ENCODE results near the gene RGS9.

Gene RGS9

DNA sequence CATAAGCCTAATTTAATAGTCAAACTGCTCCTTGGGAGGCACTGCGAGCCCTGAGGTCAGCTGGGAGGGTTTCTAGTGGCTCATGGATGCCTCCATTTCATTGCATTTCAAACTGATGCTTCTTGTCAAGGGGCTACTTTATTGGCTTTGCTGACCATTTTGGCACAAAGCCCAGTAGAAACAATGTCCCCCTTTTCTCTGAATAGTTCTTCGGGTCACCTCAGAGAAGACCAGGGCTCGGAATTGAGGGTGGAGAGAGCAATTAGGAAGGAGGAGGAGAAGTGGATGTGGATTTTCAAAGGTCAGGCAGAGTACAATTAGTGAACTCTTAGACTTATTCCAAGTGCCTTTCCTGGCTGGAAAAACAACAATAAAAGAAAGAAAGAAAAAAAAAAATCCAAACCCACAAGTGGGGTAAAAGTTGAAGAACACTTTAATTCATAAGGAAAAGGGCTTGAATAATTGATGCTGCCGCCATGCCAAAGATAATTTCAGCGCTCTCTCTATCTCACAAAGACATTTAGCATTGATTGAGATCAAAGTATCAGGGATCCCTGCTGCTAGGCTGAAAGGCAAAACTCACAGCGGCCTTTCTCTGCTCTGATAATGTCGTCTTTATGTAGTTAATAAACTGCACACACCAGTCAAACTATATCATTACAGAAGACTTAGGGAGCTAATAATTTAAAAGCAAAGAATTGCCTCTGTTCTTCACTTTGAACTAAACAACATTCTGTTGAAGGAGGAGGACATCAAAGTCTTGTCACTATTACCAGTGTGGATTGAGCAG, 122.7 kb downstream of the RGS9 start:
- Histone ChIP-seq H3K9ac (no peak overlapping the region), H3K4me2 (ENCODE audit: low read length) (no peak overlapping the region), H3K36me3 (ENCODE audit: control insufficient read depth, insufficient read depth, low read length) (no peaks in the 10 kb centered on the region), H2AFZ (no peak overlapping the region), H3K79me2 (no peaks in the 10 kb centered on the region), H3K27ac (no peak overlapping the region), H3K9me3 (ENCODE audit: control insufficient read depth, low read length) (no peaks in the 10 kb centered on the region), H3K27me3 (ENCODE audit: control insufficient read depth, insufficient read depth, low read length) (no peaks in the 10 kb centered on the region), H3K4me3 (ENCODE audit: low read depth, low read length) (no peak overlapping the region), H3K4me1 (no peaks in the 10 kb centered on the region)
- TF ChIP-seq, protein P1, sequence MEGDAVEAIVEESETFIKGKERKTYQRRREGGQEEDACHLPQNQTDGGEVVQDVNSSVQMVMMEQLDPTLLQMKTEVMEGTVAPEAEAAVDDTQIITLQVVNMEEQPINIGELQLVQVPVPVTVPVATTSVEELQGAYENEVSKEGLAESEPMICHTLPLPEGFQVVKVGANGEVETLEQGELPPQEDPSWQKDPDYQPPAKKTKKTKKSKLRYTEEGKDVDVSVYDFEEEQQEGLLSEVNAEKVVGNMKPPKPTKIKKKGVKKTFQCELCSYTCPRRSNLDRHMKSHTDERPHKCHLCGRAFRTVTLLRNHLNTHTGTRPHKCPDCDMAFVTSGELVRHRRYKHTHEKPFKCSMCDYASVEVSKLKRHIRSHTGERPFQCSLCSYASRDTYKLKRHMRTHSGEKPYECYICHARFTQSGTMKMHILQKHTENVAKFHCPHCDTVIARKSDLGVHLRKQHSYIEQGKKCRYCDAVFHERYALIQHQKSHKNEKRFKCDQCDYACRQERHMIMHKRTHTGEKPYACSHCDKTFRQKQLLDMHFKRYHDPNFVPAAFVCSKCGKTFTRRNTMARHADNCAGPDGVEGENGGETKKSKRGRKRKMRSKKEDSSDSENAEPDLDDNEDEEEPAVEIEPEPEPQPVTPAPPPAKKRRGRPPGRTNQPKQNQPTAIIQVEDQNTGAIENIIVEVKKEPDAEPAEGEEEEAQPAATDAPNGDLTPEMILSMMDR (IDR thresholded peaks at IDR 0.05), result no peak

DNA sequence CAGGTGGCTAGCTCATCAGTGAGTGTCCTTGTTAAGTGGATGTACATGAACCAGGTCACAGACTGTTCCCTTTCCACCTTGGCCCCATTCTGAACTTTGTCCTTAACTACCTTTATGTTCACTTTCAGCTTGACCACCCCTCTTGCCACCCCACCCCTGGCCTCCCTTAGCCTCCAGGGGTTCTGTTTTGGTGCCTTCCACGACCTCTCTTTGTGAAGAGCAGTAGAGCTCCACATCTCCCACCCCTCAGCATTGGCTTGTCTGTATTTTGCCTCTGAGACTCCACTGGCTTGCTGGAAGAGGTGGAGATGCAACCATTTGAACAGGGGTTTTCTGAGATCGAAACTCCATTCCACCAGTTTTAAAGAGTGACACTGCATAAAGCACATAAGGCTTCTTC, 123.5 kb downstream of the RGS9 start:
- Histone ChIP-seq H3K9me3 (ENCODE audit: control insufficient read depth, low read length) (no peaks in the 10 kb centered on the region), H3K27me3 (ENCODE audit: control insufficient read depth, insufficient read depth, low read length) (no peaks in the 10 kb centered on the region)
- TF ChIP-seq, protein P1 (IDR thresholded peaks at IDR 0.05), result no peak

DNA sequence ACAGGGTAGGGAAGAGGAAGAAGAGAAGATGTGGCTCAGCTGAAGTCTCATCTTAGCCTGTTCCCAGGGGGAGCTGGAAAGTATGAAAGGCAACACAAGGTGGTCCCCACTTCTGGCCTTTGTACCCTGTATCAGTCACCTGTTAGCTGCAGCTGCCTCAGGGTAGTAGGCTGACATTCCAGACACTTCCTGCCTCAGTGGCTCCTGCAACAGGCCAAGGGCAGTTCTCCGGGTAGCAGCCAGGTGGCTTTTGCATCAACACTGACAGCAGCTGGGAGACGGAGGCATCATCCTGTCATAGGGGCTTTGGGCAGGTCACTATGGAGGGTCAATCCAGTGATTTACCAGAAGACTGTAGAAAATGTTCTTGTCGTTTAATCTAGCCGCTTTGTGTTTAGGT, 124.0 kb downstream of the RGS9 start:
- Histone ChIP-seq H3K36me3 (ENCODE audit: control insufficient read depth, insufficient read depth, low read length) (no peaks in the 10 kb centered on the region), H3K4me3 (ENCODE audit: low read depth, low read length) (no peak overlapping the region), H3K4me1 (no peaks in the 10 kb centered on the region), H3K9me3 (ENCODE audit: control insufficient read depth, low read length) (no peaks in the 10 kb centered on the region), H3K9ac (no peak overlapping the region), H2AFZ (no peak overlapping the region), H3K27me3 (ENCODE audit: control insufficient read depth, insufficient read depth, low read length) (no peaks in the 10 kb centered on the region), H3K27ac (no peak overlapping the region), H3K79me2 (no peaks in the 10 kb centered on the region), H3K4me2 (ENCODE audit: low read length) (no peak overlapping the region)
- TF ChIP-seq, protein P1 (IDR thresholded peaks at IDR 0.05), result no peak

More for the DNA sequence above, 123.5 kb downstream of the RGS9 start:
- no peaks in the 10 kb centered on the region for H3K4me1 ChIP-seq
- no peak overlapping the region for H3K27ac ChIP-seq
- H2AFZ ChIP-seq, result no peak overlapping the region
- no peak overlapping the region for H3K4me3 ChIP-seq (ENCODE audit: low read depth, low read length)
- H3K9ac ChIP-seq, result no peak overlapping the region
- no peaks in the 10 kb centered on the region for H3K79me2 ChIP-seq
- H3K4me2 ChIP-seq (ENCODE audit: low read length), result no peak overlapping the region
- H3K36me3 ChIP-seq (ENCODE audit: control insufficient read depth, insufficient read depth, low read length), result no peaks in the 10 kb centered on the region

DNA sequence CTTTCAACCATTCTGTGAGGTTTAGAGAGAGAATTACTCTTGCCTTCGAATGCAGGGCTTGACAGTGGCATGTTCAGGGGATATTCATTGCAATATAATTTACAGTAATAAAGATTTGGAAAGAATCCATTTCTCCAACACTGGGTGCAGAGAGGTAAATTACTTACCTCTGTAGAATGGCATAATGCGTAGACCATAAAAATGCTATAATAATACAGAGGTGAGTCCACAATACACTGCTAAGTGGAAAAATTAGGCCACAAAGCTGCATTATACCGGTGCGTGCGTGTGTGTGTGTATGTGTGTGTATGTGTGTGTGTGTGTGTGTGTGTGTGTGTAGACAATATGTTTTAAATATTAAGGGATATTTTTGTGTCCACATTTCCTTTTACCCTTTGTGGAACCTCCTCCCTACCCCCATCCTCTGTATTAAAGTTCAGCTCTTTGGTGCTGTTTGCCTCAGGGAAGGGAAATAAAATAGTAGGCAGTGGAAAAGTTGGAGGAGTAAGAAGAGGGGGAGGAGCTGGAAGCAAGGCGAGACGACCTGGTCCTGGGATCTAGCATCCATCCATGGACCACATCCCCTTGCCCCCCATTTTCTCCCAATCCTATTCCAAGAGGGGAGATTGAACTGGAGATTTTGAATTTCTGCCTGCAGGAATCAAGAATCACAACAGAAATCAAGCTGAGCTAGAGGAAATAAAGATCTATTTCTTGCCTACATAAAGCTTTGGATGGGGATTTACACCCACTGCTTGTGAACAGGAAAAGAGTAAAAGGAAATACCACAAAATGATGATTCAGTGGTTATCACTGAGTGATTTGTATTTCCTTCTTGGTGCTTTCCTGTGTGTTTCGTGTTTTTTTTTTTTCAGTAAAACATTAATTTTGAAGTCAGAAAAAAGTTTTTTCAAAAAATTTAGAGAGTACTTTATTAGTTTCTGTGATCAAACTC, 124.8 kb downstream of the RGS9 start:
- no peak overlapping the region for H3K9ac ChIP-seq
- TF ChIP-seq, protein P1 (IDR thresholded peaks at IDR 0.05), result no peak
- no peak overlapping the region for H3K4me3 ChIP-seq (ENCODE audit: low read depth, low read length)
- H3K4me2 ChIP-seq (ENCODE audit: low read length), result no peak overlapping the region
- H3K27me3 ChIP-seq (ENCODE audit: control insufficient read depth, insufficient read depth, low read length), result no peaks in the 10 kb centered on the region
- no peaks in the 10 kb centered on the region for H3K79me2 ChIP-seq
- H3K36me3 ChIP-seq (ENCODE audit: control insufficient read depth, insufficient read depth, low read length), result no peaks in the 10 kb centered on the region
- H3K27ac ChIP-seq, result no peak overlapping the region
- no peaks in the 10 kb centered on the region for H3K4me1 ChIP-seq
- no peak overlapping the region for H2AFZ ChIP-seq
- H3K9me3 ChIP-seq (ENCODE audit: control insufficient read depth, low read length), result no peaks in the 10 kb centered on the region

All from parathyroid adenoma (tissue), 2 donors.